ENCODE measurements around the gene MAMLD1.

MAMLD1 gene

DNA sequence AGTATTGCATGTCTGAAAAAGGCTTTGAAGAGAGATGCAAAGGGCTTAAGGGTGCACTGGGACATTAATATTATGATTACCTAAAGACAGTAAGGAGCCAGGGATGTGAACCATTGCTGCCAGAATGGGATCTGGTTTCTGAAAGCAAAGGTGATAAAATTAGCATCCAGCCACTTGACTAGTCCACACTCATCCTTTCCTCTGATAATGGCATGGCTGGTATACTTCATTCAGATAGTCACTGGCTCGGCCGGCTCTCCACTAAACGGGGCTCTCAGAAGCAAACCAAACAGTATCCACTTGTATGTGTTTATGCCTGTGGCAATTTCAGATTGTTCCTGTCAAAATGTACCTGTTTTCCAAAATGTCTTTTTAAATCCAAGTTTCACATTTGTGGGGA, 46.4 kb downstream of the MAMLD1 start:
- DNase-seq: no peak

DNA sequence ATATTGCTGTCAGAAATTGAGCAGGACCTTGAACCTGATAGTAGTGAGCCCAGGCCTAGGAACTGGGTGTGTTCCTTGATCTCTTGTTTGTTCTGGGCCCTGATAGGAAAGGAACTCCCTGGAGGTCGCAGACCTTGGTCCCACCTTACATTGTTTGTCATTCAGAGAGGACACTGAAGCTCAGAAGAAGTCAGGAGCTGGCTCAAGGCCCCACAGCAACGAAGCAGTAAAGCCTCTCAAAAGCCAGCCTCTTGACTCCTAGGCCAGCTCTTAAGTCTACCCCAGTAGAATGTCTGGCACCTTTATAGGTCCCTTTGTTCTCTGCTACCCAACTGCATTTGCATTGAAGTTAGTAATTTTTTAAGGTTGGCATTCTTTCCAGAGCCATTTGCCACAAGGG, 46.8 kb downstream of the MAMLD1 start:
- DNase-seq: no peak

DNA sequence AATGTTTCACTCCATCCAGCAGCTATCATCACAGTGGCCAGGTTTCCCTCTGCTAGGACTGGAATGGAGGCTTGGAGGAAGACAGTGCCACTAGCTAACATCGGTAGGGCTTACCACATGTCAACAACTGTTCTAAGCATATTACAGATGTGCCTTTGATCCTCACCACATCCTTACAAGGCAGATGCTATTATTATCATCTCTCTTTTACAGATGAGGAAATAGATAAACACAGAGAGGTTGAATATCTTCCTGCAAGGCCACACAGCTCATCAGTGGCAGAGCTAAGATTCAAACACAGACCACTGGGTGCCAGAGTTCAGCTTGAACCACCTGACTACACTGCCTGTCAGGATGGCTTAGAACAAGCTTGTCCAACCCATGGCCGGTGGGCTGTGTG, 47.4 kb downstream of the MAMLD1 start:
- DNase-seq: no peak

DNA sequence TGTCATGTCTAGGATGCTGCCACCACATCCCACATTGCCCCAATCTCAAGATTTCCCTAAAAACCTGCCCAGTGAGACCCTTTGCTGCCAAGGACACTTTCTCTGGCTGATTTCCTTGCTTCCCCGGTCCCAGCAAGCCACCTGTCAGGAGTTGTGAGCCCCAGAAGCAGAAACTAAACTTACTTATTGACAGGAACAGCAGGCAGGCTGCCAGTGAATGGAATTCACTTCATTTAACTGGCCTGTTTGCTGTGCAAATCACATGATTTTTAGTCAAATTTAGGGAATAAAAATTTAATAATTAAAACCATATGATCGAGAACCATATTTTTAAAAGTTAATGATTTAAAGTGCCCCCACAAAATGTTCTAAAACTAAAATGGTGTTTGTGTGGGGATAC, 48.5 kb downstream of the MAMLD1 start:
- no peak for DNase-seq

DNA sequence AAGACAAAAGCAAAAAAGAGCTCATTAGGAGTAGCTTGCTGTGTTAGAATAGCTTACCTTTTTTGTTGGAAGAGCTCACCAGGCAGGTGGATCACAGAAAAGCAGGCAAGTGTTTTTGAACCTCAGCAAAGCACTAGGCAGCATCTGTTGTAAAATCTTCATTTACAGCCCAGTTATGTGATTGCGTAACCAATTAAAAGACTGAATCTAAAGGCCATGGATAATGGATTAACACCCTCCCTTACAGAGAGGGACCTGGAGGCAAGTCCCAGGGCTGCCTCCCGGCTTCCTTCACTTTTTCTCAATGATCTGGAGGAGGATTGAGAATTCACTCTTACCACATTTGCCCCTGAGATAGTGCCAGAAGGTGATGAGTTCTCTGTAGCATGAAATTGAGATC, 51.1 kb downstream of the MAMLD1 start:
- DNase-seq: no peak

DNA sequence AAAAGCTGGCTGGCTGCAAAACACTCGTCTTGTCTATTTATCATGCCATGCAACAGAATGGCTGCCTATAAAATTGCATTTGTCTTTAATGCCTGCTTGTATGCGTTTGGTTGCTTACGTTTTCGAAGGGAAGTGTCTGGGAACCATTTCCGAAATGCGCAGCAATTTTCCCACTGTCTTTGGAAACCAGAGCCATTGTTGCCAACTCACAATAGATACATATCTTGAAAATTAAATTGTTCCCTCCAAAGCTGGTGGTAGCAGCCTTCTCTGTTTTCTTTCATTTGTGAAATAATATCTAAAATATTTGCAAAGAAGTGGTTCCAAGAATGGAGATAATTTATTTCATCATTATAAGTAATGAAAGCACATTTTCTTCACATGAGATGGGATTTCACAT, 53.4 kb downstream of the MAMLD1 start:
- no peak for DNase-seq

DNA sequence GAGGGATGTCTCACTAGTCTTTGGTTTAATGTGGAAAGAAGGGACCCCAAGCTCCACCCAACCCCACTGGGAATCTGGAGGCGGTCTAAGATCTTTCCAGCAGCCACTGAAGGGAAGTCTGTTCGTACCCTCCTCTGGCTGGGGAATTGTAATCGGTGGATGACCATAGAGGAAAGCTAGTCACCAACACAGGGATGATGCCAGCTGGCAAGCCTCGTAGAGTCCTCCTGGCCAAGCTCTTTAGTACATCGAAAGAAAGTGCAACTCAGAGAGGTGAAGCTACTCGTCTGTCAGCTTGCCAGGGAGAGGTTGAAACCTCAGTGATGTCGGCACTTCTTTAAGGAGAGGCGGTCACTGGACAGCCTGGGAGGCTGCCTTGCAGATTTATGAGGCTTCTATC, 58.7 kb downstream of the MAMLD1 start:
- DNase-seq: no peak

DNA sequence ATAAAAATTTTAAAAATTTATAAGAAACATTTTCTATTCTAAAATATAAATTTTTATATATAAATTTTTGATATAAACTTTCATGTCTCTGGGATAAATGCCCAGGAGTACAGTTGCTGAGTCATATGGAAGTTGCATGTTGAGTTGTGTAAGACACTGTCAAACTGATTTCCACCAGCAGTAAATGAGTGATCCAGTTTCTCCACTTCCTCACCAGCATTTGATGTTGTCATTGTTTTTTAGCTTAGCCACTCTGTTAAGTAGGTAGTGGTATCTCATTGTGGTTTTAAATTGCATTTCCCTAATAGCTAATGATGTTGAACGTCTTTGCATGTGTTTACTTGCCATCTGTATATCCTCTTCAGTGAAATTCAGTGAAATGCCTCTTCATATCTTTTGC, 66.5 kb downstream of the MAMLD1 start:
- no peak for DNase-seq

DNA sequence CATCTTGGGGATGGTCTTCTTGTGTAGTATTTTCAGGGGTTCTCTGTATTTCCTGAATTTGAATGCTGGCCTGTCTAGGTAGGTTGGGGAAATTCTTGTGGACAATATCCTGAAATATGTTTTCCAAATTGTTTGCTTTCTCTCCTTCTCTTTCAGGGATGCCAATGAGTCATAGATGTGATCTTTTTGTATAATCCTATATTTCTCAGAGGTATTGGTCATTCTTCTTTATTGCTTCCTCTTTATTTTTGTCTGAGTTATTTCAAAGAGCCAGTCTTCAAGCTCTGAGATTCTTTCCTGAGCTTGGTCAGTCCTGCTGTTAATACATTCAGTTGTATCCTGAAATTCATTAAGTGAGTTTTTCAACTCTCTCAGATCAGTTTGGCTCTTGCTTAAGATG, 73.1 kb downstream of the MAMLD1 start:
- DNase-seq: no peak

DNA sequence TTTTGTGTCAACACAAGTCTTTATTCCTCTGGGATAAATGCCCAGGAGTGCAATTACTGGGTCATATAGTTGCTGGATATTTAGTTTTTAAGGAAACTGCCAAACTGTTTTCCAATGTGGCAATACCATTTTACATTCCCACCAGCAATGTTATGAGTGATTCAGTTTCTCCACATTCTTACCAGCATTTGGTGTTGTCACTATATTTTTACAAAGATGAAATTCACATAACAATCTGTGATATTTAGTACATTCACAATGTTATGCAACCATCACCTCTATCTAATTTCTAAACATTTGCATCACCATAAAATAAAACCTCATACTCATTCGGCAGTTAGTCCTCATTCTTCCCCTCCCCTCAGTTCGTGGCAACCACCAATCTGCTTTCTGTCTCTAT, 75.0 kb downstream of the MAMLD1 start:
- no peak for DNase-seq

DNA sequence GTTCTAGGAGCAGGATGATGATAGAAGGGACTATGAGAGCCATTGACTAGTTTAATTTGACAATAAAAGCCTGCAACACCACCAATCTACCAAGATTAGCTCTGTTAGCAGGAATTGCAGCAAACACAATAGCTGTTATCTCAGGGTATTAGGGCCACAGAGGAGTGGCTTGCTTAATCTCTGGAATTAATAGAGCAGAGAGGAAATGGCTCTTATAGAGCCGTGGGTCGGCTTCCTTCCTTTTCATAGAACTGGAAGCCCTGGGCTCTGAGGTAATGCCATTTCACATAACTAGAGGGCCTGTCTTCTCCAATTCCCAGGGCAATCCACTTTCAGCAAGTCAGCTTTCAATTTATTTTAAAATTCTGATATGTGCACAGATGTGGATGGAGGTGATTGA, 83.0 kb downstream of the MAMLD1 start:
- DNase-seq: no peak

DNA sequence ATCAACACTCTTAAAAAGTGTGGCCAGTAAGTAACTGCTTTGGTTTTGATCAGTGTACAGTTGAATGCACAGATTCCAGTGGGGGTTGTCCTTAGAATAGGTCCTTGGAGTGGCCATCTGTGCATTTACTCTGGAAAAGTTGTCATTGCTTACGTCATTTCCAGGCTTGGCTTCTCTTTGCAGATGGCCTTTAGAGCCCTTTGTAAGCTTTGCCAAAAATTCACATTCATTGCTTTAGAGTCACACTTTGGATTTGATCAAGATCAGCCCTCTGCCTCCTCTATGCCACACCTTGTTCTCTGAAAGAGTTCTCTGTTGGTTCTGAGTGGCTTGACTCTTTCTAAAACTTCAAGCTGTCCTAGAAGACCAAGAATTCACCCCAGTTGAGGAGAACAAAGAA, 83.9 kb downstream of the MAMLD1 start:
- DNase-seq: no peak

DNA sequence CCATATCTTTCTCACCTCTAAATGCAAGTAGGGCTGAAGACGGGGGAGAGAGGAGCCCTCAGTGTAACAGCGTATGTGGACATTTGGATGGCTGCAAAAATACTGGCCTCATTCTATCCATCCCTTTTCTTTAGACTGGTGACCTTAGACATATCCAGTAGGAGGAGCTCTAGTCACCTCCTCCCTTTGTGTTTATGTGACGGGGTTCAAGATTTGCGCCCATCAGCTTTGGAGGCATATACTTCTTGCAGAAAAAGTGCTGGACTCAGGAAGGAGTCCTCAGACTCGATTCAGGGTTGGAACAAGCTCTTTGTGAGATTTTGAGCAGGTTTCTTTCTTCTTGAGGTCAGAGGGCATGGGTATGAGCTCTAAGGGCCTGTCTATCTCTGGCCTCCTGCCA, 86.2 kb downstream of the MAMLD1 start:
- no peak for DNase-seq

DNA sequence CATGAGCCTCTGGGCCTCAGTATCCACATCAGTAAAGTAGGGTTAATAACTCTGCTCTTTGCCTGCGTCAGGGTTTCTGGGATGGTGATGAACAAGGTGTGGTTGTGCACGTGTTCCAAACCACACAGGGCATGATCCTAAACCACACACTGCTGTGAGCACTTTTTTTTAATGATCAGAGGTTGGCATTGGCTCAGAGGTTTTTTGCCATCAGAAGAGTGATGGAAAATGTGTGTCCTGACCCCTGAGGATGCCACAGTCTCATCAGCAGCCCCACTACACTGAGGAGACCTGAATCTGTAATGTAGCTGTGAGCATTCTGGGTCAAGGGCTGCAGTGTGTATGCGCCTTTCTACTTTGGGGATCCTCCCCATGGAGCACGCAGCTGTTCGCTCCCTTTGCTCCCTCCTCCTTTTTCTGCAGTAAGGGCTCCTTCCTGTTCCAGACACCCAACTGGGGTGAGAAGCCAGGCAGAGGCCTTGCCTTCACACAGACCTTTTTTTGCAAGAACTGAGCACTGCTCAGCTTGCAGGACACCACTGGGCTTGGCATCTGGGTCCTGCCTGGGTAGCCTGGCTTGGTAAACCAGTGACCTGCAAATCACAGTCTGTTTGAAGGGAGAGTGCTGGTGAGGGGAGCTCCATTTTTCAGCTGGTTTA, 87.5 kb downstream of the MAMLD1 start:
- DNase-seq: no peak

DNA sequence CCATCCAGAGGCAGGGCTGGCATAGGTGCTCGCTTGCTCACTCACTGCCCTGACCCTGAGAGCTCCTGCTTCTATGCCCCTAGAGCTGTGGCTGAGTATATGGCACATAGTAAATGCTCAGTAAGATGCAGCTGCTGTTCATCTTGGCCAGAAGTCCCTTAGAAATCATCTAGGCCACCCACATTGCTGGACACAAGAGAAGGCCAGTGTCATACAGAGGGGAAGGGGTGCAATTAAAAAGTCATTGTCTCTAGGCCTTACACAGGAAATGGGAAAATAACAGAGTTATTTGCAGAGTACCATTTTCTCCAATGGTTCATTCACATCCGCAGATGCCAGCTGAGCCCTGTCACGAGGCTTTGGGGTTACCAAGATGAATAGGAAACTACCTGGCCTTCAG, 88.8 kb downstream of the MAMLD1 start:
- no peak for DNase-seq

DNA sequence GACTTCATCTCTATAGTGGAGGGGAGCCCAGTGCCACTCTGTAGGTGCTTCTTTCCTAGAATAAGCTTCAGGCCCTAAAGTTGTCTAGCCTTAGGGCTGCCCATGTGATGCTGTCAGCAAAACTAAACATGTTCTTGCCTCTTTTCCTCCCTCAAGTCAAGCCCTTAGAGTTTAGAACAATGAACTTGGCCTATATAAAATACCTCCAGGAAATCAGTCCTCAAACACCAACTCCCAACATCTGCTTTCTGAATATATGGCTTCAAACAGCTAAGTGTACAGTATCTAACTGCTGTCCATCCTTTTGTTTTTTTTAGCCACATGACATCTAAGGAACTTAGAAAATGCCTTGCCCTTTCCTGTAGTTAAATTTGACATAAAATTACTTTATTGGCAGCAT, 91.0 kb downstream of the MAMLD1 start:
- DNase-seq: no peak

DNA sequence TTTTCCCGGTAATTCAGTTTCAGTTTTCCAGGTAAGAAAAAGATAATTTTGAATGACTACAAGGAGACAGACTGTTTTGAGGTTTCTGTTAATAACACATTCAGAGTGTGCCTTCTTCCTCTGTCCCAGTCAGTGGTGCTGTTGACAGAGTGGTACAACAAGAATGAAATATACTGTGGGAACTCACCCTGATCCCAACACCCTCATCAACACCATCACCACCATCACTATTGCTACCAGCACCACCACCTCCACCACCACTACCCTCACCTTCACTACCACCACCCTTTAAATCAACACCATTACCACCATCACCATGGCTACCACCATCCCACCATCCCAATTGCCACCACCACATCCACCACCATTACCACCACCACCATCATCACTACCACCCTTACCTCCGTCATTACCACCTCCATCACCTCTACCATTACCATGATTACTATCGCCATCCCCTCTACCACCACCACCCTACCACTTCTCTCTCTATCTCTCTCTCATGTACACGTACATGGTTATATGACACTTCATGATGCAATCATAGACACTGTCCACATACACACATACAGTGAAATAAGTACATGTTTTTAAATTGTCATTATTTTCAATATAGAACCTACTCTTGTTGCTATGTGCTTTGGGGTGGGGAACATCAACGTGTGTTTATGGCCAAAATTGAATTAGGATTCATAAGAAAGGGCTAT, 91.5 kb downstream of the MAMLD1 start:
- no peak for DNase-seq

DNA sequence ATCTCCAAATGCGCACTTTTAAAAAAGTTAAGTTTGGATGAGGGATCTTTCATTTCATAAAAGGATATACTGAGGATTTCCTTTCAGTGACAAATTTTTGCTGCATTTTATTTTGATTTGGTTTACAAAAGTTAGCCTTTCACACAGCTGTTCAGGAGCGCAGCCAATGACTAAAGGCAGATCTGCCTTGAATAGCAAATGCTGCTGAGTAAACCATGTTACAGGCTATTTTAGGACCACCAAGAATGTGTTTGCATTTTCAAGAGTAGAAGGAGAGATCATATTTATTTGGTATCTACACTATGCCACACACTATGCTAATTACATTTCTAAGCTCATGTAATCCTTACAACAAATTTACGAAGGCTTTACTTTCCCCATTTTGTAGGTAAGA, 92.1 kb downstream of the MAMLD1 start:
- DNase-seq: no peak

DNA sequence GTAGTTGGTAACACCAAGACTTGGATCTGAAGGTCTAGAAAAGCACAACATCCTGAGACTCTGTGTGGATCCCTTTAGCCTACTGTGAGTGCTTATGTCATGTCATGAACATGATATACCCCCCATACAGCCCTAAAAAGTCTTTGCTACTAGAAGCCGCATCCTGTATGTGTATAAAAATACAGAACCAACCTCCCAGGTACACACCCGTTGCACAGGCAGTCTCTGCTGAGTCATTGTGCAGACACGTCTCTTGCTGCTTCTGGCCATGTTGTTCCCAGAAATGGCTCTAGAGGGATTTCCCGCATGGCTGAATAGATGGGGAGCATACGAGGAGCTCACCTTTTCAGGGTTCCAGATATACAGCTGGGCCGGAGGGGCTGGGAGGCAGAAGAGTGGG, 93.3 kb downstream of the MAMLD1 start:
- no peak for DNase-seq

DNA sequence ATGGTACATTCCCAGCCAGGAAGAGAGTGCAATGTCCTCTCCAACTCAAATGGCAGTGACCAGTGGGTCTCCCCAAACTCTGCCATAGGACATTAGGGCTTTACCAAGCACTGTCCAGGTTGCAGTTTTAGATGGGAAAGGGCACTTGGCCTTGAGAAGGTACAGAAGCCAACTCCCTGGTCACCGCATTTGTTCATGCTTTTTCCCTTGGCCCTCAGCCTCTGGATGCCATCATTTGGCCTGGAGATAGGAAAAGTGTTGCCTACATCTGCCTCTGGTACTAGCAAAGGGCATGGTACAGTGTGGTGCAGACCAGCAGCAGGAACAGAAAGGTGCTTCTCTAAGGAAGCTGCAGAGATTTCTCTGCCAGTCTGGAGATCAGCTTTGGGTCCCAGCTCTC, 93.8 kb downstream of the MAMLD1 start:
- no peak for DNase-seq

DNA sequence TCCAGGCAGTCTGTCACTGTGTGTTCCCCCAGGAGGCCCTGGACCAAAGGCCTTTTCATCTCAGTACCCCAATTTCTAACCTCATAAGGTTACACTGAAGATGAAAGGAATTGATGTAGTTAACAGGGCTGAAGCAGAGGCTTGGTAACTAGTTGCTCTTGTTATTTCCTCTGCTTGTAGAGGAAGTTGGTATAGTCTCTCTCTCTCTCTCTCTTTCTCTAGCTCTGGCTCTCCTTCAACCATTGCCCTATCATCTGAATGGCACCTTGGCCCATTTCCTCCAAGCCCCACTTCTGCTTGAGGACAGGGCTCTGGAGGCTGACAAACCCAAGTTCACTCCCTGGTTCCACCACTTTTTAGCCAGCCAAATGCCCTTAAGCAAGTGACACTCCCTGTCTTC, 96.1 kb downstream of the MAMLD1 start:
- DNase-seq: no peak

DNA sequence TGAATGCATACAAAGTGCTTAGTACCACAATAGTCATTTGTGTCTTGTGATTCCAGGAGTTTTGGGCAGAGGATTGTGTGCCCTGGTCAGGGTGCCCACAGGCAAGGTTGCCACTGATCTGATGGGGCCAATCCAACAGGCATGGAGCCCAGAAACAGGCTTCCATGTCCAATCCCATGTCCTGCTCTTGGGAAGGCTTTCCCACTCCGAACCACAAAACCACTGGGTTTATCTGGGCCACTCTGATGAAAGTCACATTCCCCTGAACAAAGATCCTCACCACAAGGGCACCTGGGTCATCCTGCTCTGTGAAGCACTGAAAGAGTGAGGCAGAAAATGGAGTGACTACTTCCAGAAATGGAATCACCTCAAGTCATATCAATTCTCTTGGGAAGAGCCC, 96.9 kb downstream of the MAMLD1 start:
- DNase-seq: no peak

DNA sequence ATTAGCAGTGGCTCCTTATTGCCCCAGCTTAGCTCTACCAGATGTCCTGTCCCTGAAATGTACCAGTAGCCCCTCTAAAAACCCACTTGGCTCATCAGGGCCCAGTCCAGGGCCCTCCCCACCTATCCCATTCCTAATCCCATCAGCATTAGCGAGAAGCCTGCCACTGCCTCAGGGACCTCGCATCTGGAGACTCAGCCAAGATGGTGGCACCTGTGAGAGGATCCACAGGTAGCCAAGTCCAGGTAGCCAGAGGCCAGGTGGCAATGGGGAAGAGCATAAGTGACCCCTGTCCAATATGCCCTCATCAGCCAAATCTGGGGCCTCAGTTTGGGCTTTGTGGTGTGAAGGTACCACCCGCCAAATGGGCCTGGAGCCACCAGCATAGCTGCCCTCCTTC, 97.7 kb downstream of the MAMLD1 start:
- DNase-seq: no peak

DNA sequence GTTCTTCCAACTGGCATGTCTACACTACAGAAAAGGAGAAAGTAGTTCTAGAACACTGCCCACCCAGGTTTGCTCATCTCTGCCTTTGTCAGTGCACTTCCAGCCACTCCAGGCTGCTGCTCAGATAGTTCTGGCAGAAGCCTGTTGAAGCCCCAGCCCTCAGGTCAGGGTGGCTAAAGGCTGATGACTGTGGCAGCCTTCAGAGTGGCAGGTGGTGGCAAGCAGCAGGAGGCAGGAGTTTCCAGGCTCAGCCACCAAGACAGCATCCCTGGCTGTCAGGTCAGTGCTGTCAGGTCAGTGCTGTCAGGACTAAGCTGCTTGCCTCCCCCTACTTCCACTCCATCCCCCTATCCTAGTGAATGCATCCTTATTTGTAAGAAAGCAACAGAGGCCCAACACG, 100.4 kb downstream of the MAMLD1 start:
- no peak for DNase-seq

DNA sequence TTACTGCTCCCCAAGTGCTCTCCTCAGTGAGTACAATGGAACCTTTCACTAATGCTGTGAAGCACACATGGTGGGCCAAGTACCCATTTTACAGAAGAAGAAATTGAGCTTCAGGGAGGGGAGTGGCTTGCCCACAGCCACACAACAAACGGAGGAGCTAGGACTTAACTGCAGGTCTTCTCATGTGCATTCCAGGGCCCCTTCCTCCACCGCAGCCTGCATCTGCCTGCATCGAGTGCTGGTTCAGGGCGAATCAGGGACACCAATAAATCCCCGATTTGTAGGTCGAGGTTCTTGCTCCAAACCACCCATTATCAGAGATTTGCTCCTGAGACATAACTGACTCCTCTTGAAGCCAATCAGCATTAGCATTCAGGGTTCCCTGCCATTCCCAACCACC, 100.9 kb downstream of the MAMLD1 start:
- DNase-seq: no peak
